SK-N-SH (cell line): ENCODE measurements around the gene HRH2. TPM values are rescaled to one million over a fixed set of nuclear protein-coding genes. Genes with fewer than 3 reads are reported as not detected.

ENCODE experiments used
- CTCF ChIA-PET: fragments of 300-600, 350-600 bp; formaldehyde crosslinking; extraction: SDS; loops from one replicate; lab custom pipeline; 2021; lab: Yijun Ruan, JAX
- POLR2A ChIA-PET: fragments of 350-600 bp; sonication (Branson Sonifier 250); formaldehyde crosslinking; extraction: SDS; loops from one replicate; lab custom pipeline; 2020; ENCODE audit warnings: antibody characterized with exemption, inconsistent platforms; lab: Yijun Ruan, JAX
- DNase-seq: peaks from one replicate; pipeline ENCODE4 v3.0.0; 2012
- H2AFZ ChIP-seq: fragments of 200-600 bp; sonication (generic); 2 replicates; pipeline ENCODE4 v1.8.1; 2016; ENCODE audit warnings: antibody characterized with exemption, mild to moderate bottlenecking, low read depth
- H3F3A ChIP-seq: fragments of 200-600 bp; sonication (generic); replicated peaks from 2 replicates; pipeline ENCODE3; 2016; ENCODE audit warnings: antibody characterized with exemption, mild to moderate bottlenecking; ENCODE audit not compliant: insufficient read depth
- H3K27ac ChIP-seq, 2 experiments: fragments of 200-500 bp in 1 of 2; fragments of 200-600 bp in 1 of 2; sonication (Bioruptor generic) in 1 of 2; sonication (generic), shearing (Covaris generic) in 1 of 2; 2 replicates each; pipeline versions ENCODE4 v1.5.1 to v1.6.1; 2014 to 2016; ENCODE audit warnings: low read depth in 2 of 2, inconsistent platforms in 1 of 2, low read length in 1 of 2, mild to moderate bottlenecking in 1 of 2, mixed read lengths in 1 of 2
- H3K27me3 ChIP-seq: fragments of 200-600 bp; sonication (generic), shearing (Covaris generic); 2 replicates; pipeline ENCODE4 v1.6.1; 2016; ENCODE audit warnings: mixed run types; ENCODE audit not compliant: insufficient read depth
- H3K36me3 ChIP-seq, 2 experiments: fragments of 200-500 bp in 1 of 2; fragments of 200-600 bp in 1 of 2; sonication (Bioruptor generic) in 1 of 2; sonication (generic) in 1 of 2; replicated peaks in 1 of 2; 2 replicates each; pipeline versions ENCODE3 to v1.5.1; 2014 to 2016; ENCODE audit warnings: low read length in 1 of 2, mild to moderate bottlenecking in 1 of 2; ENCODE audit not compliant: insufficient read depth in 2 of 2, control insufficient read depth in 1 of 2
- H3K4me1 ChIP-seq, 2 experiments: fragments of 200-500 bp in 1 of 2; fragments of 200-600 bp in 1 of 2; sonication (Bioruptor generic) in 1 of 2; sonication (generic), shearing (Covaris generic) in 1 of 2; 2 replicates each; pipeline versions ENCODE4 v1.5.1 to v1.6.1; 2014 to 2016; ENCODE audit warnings: low read depth in 1 of 2, low read length in 1 of 2, mixed run types in 1 of 2; ENCODE audit not compliant: insufficient read depth in 2 of 2, control insufficient read depth in 1 of 2
- H3K4me2 ChIP-seq: fragments of 200-600 bp; sonication (generic), shearing (Covaris generic); 2 replicates; pipeline ENCODE4 v1.6.1; 2017; ENCODE audit warnings: mixed run types
- H3K4me3 ChIP-seq, 2 experiments: fragments of 200-500 bp in 1 of 2; fragments of 200-600 bp in 1 of 2; sonication (Bioruptor generic) in 1 of 2; sonication (generic), shearing (Covaris generic) in 1 of 2; 2 replicates each; pipeline versions ENCODE4 v1.5.1 to v1.8.1; 2014 to 2016; ENCODE audit warnings: low read depth in 2 of 2, inconsistent platforms in 1 of 2, low read length in 1 of 2, mild to moderate bottlenecking in 1 of 2, mixed read lengths in 1 of 2, moderate library complexity in 1 of 2
- H3K79me2 ChIP-seq: fragments of 200-600 bp; sonication (generic); 2 replicates; pipeline ENCODE4 v1.8.1; 2017; ENCODE audit warnings: mild to moderate bottlenecking; ENCODE audit not compliant: insufficient read depth
- H3K9ac ChIP-seq: fragments of 200-600 bp; sonication (generic); 2 replicates; pipeline ENCODE4 v1.6.1; 2017; ENCODE audit warnings: mixed run types
- H3K9me2 ChIP-seq: fragments of 200-600 bp; sonication (generic); 2 replicates; pipeline ENCODE4 v1.6.1; 2017; ENCODE audit warnings: mixed run types
- H3K9me3 ChIP-seq: fragments of 200-600 bp; sonication (generic); 2 replicates; pipeline ENCODE4 v1.6.1; 2017; ENCODE audit warnings: mixed run types, mild to moderate bottlenecking, moderate library complexity
- H4K20me1 ChIP-seq: fragments of 200-600 bp; sonication (generic); 2 replicates; pipeline ENCODE4 v1.6.1; 2017; ENCODE audit warnings: mild to moderate bottlenecking, mixed run types; ENCODE audit not compliant: insufficient read depth
- ELF1 ChIP-seq: IDR thresholded peaks from 2 replicates; pipeline ENCODE4 v1.4.0; 2012
- EP300 ChIP-seq, 2 experiments: IDR thresholded peaks; 2 replicates each; pipeline versions ENCODE4 v1.4.0 to v1.6.1; 2012; ENCODE audit warnings: borderline replicate concordance in 1 of 2, low read depth in 1 of 2, low read length in 1 of 2
- EZH2phosphoT487 ChIP-seq: fragments of 200-600 bp; sonication (generic); IDR thresholded peaks from 2 replicates; pipeline ENCODE4 v1.6.1; 2017; ENCODE audit warnings: low read depth, mixed run types, mild to moderate bottlenecking, antibody characterized with exemption, moderate library complexity, borderline replicate concordance
- FOSL2 ChIP-seq: IDR thresholded peaks from 2 replicates; pipeline ENCODE4 v1.4.0; 2012; ENCODE audit warnings: low read depth, mild to moderate bottlenecking, moderate library complexity, borderline replicate concordance
- FOXM1 ChIP-seq: IDR thresholded peaks from 2 replicates; pipeline ENCODE4 v1.4.0; 2012; ENCODE audit warnings: low read depth, mild to moderate bottlenecking
- GABPA ChIP-seq: IDR thresholded peaks from 2 replicates; pipeline ENCODE4 v1.4.0; 2012; ENCODE audit warnings: low read depth, mild to moderate bottlenecking
- MEF2A ChIP-seq: IDR thresholded peaks from 2 replicates; pipeline ENCODE4 v1.4.0; 2012; ENCODE audit warnings: low read depth, borderline replicate concordance
- MXI1 ChIP-seq: IDR thresholded peaks from 2 replicates; pipeline ENCODE4 v1.6.1; 2012; ENCODE audit warnings: mild to moderate bottlenecking, low read depth, low read length, improper control_type of control experiment
- NRF1 ChIP-seq: IDR thresholded peaks from 2 replicates; pipeline ENCODE4 v1.6.1; 2012; ENCODE audit warnings: low read depth, mild to moderate bottlenecking, low read length
- PBX3 ChIP-seq: IDR thresholded peaks from 2 replicates; pipeline ENCODE4; 2012
- RAD21 ChIP-seq: IDR thresholded peaks from 2 replicates; pipeline ENCODE4 v1.6.1; 2012; ENCODE audit warnings: mild to moderate bottlenecking, low read length
- REST ChIP-seq: IDR thresholded peaks from 2 replicates; pipeline ENCODE4 v1.6.1; 2012; ENCODE audit warnings: mild to moderate bottlenecking, low read depth, low read length, moderate library complexity
- RFX5 ChIP-seq: IDR thresholded peaks from 2 replicates; pipeline ENCODE4 v1.6.1; 2012; ENCODE audit warnings: mild to moderate bottlenecking, improper control_type of control experiment, low read length
- RXRA ChIP-seq: IDR thresholded peaks from 2 replicates; pipeline ENCODE4 v1.4.0; 2012; ENCODE audit warnings: low read depth, mild to moderate bottlenecking, borderline replicate concordance
- SIN3A ChIP-seq: IDR thresholded peaks from 2 replicates; pipeline ENCODE4 v1.6.1; 2012; ENCODE audit warnings: low read depth, mild to moderate bottlenecking, low read length, moderate library complexity, borderline replicate concordance
- TAF1 ChIP-seq: IDR thresholded peaks from 2 replicates; pipeline ENCODE4 v1.6.1; 2012; ENCODE audit warnings: low read depth, mild to moderate bottlenecking, low read length, moderate library complexity, borderline replicate concordance
- TEAD4 ChIP-seq: IDR thresholded peaks from 2 replicates; pipeline ENCODE4 v1.4.0; 2012; ENCODE audit warnings: mild to moderate bottlenecking, borderline replicate concordance; ENCODE audit not compliant: insufficient read depth
- YY1 ChIP-seq: IDR thresholded peaks from 2 replicates; pipeline ENCODE4 v1.4.0; 2012; ENCODE audit warnings: low read depth, mild to moderate bottlenecking
- WGBS: methylation state at CpG from one replicate; pipeline ENCODE4 v1.1.6; 2017; ENCODE audit warnings: low lambda C conversion rate; 5-methylcytosine and 5-hydroxymethylcytosine counted together
- polyA plus RNA-seq, 3 experiments: library from polyadenylated mRNA; depleted of rRNA; stranded (reverse); fragments of >200 nt; gene quantifications; 2 replicates each; pipeline ENCODE4 v1.2.3, GENCODE V29; 2012

The HRH2 gene
- polyA plus RNA-seq, 1 of the 3 experiments (the other 2 are of a cell fraction): 0.08 TPM

GRCh38 chr5:175710326-175710725 is 52.5 kb downstream of the HRH2 start:
- Histone ChIP-seq H2AFZ (no peak overlapping the region), H3K79me2 (no peaks in the 10 kb centered on the region), H3K4me3 (no peak overlapping the region), H3K27me3 (no peaks in the 10 kb centered on the region), H4K20me1 (no peaks in the 10 kb centered on the region), H3K4me1 (peaks cover 0 to 9% of the 10 kb centered on the region in 2 experiments; a peak in 1 of 4 replicates), H3K9me3 (no peaks in the 10 kb centered on the region), H3K27ac (no peak overlapping the region), H3K36me3 (no peaks in the 10 kb centered on the region), H3K9me2 (no peaks in the 10 kb centered on the region), H3F3A (no peaks in the 10 kb centered on the region), H3K4me2 (no peak overlapping the region), H3K9ac (no peak overlapping the region)
- WGBS: 63% methylated on average over 6 of the region's 6 CpGs
- CTCF ChIA-PET: interaction anchor here (0.6 to 10.1 kb wide), 5 partner anchors 8 to 180 kb away, joined by 3 to 57 read pairs (median 4); no protein-coding TSS in a partner anchor
- POLR2A ChIA-PET: no interaction called here
- TF ChIP-seq ELF1 (no peak), TAF1 (no peak), PBX3 (no peak), RFX5 (no peak), NRF1 (no peak), EP300 (IDR thresholded peaks at IDR 0.05; ENCODE audit: borderline replicate concordance in 1 of 2, low read depth in 1 of 2, low read length in 1 of 2) (no peak), MXI1 (no peak), TEAD4 (no peak), EZH2phosphoT487 (no peak), YY1 (no peak), REST (no peak), GABPA (no peak), MEF2A (no peak), FOSL2 (no peak), SIN3A (no peak), FOXM1 (no peak), RXRA (no peak), RAD21 (no peak)
- DNase-seq: no peak
